NCI-H2107 treated with DMSO at 0.1 percent for 48 hours (cell line): Measurements from ENCODE around the gene VSIG10L.

ENCODE experiments used
- DNase-seq: peaks from one replicate; lab custom pipeline; 2025; ENCODE audit not compliant: unreplicated experiment; lab: John Stamatoyannopoulos, UW

The VSIG10L gene

DNA sequence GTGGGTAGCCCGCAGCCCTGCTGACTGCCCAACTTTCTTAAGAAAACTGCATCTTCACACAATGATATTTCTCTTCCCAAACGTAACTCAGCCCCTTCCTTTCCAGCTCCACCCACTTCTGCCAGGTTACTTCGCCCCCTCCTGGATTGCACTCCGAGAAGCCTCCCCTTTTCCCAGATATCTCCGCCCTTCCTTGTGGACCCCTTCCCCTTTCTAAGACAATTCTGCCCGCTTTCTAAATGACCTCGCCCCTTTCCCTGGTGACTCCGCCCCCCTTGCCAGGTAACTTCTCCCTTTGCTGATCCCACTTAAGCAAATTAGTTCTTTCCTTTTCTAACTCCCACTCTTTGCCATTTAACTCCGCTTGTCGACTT is 2.6 kb downstream of the VSIG10L start:
- no peak for DNase-seq

DNA sequence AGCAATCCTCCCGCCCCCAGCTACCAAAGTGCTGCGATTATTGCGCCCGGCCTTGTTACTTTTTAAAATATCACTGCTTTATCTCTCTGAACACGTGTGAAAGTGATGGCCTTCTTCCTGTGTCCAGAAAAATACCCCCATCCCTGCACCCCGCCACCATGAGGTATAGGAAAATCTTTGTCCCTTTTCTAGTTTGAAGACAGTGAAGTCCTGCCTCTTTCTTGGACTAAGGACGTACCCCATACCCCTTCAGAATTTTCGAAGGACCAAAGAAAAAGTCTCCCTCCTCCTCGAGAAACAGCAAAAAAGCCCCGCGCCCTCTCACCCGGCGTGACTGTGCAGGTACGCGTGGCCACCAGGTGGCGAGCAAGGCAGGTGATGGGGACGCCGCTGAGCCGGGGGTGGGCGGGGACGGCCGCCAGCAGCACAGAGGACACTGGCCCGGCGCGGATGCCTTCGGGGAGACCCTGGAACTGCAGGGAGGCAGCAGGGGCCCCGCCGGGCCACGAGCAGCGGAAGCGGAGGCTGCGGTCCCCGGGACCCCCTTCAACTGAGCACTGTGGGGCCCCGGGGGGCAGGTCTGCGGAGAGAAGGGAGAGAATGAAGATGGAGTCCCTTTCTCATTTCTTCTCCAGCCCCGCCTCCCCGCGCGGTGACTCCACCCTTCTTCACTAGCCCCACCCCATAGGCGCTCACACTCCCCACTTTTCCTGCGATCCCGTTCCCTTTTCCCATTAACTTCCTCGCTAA is 3.2 kb downstream of the VSIG10L start:
- DNase-seq, result peak; percentile 35

DNA sequence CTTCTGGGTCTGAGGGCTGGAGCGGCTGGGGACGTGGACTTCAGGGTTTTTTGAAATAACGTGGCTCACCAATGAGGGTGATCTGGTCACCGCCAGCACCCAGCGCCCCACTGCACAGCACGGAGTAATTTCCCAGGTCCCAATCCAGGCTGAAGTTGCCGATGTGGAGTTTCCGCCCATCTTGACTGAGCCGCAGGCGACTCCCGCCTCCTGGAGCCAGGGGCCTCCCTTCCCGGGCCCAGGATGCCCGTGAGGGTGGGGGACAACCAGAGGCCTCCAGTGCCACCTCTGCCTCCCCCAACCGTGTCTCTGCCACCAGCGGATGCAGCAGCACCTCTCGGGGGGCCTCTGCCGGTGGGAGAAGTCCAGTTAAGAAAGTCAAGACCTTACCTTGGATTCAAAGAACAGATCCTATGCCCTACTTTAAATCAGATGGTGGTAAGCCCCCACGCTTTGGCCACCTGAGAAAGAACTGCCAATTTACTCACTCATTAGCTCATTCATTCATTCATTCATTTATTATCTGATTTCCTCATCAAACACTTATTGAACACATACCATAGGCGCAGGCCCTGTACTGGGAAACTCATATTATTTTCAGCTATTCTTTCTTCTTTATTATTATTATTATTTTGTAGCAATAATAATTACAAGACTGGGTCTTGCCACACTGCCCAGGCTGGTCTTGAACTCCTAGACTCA is 3.9 kb downstream of the VSIG10L start:
- DNase-seq, result no peak

DNA sequence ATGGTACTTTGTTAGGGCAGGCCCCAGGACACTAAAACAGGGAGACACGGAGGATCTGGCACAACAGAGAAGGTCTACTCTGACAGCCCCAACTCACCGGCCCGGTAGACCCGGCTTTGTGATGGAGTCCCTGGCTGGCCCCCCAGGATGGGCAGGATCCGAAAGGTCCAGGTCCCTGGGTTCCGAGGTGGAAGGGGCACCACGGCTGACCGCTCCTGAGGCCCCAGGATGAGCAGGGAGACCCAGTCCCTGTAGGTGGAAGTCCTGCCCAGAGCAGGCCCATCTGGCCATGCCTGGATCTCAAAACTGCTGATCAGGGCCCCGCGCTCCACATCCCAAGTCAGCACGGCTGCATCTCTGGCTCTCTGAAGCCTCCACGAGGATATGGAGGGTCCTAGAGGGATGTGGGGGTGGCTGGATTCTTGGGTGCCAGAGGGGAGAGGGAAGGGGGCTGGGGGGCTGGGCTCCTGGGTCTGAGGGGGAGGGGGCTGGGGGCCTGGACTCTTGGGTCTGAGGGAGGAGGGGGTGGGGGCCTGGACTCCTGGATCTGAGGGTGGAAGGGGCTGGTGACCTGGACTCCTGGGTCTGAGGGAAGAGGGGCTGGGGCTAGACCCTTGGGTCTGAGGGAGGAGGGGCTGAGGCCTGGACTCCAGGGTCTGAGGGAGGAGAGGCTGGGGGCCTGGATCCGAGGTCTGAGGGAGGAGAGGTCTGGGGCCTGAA is 4.6 kb downstream of the VSIG10L start:
- DNase-seq, result no peak

DNA sequence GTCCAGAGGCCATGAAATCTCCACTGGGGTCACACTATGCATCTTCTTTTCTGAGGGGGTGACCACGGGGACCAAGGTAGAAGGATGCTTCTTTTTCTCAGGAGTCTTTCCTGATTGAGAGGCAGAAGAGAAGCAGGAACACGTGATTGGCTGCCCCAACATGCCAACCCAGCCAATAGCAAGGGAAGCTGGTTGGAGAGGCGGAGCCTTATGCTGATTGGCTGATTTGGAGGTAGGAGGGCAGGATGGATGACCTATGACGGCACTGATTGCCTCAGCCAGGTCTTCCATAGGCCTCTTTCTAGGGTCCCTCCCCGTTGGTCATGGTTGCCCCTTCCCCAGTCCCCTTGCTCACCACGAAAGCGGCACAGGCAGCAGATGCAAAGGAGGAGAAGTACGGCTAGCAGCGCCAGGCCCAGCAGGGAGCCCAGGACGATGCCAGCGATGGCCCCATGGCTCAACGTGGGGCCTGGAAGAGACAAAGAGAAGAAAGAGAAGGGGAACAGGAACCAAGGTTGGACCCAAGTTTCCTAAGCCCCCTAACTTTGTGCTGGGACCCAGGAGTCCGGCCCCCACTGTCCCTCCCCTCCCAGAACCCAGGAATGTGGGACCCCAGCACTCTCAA is 8.0 kb downstream of the VSIG10L start:
- no peak for DNase-seq

DNA sequence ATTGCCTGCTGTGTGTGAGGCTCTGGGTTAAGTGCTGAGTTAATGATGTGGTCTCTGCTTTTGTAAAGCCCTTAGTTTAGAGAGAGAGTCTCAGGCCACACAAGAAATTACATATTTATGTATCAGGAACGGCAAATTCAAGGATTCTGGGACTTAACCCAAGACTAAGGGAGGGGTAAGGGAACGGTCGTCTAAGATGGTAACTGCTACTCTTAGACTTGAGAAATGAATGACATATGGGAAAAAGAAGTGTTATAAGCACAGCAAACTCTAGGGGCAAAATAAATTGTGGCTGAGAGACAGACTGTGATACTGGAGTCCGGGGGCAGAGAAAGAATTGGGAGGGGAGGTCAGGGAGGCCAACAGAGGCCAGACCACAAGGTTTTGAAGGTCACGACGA is 10.2 kb downstream of the VSIG10L start:
- no peak for DNase-seq

DNA sequence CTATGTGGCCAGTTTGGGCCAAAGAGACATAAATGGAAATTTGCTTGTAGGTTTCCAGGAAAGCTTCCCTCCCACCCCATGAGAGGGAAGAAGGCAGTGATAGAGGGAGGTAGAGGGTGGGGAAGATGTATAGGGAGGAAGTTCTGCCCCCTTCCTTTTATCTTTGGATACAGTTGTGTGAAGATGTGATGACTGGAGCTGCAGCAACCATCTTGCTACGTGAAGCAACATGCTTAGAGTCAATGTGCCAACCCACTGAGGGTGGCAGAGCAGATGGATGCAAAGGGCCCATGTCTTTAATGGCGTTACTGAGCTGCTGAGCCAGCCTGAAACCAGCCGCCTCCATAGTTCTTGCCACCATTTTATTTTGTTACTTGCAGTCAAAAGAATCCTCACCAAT is 10.7 kb downstream of the VSIG10L start:
- no peak for DNase-seq

DNA sequence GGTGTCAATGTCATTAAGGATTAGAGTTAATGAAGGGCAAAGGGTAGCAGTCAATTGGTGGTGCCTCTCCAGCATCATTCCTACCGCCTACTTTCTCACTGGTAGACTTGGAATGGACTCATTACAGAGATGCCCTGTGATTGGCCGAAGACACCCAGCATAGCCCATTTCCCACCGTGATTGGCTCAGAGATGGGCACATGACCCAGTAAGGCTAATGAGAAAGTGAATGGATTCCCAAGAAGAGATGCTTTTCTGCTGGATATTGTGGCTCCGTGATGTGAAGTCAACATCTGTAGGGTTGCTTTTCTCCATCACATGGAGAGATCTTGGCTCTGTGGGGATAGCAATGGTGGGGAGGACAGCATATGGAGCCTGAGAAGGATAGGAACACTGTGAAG is 11.6 kb downstream of the VSIG10L start:
- no peak for DNase-seq

DNA sequence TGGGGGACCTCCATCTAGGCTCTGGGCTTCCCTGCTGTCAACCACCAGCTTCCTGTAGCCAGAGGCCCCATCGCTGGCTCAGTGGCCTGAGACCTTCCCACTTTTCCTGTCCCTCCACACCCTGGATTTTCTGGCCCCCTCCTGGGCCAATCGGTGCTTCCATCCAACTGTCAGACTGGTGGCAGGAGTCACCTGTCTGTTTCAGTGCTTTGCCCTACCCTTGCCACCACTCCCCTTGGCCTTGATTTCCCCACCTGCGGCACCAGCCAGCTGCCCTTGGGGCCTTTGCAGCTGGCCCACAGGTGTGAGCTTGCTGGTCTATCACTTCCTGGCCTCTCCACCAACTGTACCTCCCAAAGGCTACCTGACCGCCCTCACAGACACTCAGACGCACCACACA is 12.5 kb downstream of the VSIG10L start:
- no peak for DNase-seq

DNA sequence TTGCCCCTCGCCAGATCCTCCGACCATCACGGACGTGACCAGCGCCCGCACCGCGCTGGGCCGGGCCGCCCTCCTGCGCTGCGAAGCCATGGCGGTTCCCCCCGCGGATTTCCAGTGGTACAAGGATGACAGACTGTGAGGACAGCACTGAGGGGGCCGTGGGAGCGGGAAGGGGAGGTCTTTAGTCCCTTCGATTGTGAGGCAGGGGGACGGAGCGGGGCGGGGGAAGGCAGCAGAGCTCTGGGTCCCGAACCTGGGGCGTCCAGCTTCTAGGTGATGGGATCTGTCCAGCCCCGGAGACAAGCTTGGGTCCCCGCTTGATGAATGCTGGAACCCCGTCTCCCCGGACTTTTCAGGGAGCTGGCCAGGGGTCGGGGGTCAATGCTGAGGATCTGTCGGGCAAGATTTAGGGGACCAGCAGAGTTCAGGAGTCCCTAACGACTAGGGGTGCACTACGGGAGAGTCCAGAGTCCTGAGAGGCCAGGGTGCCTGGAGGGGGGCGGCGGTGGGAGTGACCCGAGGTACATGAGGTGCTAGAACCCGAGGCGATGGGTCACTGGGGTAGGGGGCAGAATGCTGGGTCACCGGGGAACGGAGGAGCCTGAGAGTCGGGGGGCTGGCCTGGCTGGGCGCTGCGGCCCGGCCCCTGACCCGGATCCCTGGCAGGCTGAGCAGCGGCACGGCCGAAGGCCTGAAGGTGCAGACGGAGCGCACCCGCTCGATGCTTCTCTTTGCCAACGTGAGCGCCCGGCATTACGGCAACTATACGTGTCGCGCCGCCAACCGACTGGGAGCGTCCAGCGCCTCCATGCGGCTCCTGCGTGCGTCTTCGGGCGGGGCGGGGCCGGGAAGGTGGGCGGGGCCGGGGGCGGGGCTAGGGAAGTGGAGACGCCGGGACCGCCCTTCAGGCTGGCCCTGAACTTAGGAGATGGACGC is 14.6 kb downstream of the VSIG10L start:
- no peak for DNase-seq

DNA sequence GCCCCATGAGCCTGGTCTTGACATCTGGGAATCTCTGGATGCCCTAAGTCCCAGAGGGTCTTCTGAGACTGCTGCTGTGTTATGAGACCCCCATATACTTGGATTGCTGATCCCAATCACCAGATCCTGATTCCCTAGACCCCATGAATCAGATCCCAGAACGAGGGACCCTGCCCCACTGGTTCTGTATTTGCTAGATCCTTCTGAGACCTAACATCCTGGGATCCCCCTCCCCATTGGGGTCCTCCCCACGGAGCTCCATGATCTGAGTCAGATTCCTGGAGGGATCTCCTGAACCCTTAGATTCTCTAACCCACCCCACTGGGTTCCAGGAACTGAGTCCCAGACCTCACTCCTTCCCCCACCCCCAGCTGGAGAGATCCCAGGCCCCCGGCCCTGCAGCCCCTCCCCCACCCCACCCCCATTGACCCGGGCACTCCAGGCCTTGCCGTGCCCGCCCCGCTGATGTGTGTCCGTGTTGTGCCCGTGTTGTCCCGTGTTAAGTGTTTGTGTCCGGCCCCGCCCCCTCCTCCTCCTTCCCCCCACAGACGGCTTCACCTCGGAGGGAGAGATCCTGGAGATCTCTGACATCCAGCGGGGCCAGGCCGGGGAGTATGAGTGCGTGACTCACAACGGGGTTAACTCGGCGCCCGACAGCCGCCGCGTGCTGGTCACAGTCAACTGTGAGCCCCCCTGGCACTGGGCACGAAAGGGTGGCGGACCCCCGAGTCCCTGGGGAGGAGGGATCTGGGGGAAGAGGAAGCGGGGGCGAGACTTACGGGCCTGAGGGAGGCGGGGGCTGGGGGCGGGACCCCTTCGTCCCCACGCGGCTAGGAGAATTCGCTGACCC is 15.5 kb downstream of the VSIG10L start:
- no peak for DNase-seq

DNA sequence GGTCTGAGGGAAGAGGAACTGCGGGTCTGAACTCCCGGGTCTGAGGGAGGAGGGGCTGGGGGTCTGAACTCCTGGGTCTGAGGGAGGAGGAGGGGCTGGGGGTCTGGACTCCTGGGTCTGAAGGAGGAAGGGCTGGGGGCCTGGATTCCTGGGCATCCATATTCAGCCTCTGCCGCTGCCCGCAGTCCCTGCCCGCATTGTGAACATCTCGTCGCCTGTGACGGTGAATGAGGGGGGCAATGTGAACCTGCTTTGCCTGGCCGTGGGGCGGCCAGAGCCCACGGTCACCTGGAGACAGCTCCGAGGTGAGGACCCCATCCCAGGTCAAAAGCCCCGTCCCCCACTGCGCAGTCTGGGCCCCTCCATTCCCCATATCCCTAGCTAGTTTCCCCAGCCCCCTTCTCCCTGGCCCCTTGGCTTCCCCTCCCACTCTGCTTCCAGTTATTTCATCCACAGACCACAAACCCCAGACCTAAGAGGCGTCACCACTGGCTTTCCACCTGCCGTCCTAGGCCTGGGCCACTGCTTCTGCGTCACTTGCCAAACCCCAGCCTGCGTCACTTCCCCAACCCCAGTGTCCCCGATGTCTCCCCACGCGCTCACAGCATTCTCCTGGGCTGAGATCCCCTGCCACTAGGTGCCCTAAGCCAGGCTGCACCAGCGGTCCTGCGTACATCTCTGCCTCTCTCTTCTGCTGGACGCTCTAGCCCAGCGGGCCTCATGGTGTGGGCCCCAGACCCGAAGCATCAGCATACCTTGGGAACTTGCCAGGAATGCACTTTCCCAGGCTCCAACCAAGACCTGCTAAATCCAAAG is 16.6 kb downstream of the VSIG10L start:
- no peak for DNase-seq

DNA sequence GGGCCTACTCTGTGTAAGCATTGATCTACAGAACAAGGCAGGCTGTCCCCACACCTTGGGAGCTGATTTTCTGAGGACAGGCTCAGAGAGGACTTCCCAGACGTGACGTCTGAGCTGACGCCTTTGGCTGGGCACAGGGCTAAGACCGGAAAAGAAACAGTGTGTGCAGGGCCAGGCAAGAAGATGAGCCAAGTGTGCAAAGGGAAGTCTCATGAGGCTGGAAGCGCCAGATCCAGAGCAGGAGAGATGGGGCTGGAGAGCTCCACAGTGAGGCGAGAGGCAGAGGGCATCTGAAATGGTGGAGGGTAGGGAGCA is 17.8 kb downstream of the VSIG10L start:
- no peak for DNase-seq

DNA sequence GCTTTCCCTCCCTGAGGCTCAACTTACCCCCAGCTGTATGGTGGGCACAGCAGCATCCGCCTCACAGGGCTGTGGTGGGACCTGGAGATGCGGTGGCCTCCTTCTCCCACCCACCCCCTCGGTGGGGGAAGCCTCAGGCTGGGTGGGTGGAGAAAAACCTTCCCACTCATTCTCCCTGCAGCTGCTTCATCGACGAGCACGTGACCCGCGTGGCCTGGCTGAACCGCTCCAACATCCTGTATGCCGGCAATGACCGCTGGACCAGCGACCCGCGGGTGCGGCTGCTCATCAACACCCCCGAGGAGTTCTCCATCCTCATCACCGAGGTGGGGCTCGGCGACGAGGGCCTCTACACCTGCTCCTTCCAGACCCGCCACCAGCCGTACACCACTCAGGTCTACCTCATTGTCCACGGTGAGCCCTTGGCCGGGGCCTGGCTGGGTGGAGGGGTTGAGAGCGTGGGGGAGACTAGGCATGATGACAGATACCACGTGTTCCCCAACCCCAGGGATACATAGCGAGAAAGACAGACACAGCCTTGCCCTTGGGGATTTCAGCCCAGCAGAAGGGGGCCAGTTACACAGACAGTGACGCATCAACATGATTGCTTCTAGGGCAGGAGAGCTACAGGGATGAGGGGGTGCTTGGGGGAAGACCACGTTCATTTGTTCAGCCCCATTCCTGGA is 18.3 kb downstream of the VSIG10L start:
- DNase-seq, result no peak

DNA sequence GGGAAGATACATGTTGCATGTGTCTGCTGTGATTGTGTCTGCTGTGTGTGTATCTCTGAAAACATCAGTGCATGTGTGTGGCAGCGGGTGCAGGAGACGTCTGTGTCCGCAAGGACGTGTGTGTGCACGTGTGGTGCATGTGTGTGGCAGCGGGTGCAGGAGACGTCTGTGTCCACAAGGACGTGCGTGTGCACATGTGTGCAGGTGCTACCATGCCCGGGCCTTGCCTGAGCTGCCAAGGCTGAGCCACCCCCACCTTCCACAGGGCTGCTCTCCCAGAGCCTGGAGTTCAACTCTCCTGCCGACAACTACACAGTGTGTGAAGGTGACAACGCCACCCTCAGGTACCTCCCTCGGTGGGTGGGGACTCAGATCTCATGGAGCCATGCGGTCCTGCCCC is 20.1 kb downstream of the VSIG10L start:
- DNase-seq, result no peak

DNA sequence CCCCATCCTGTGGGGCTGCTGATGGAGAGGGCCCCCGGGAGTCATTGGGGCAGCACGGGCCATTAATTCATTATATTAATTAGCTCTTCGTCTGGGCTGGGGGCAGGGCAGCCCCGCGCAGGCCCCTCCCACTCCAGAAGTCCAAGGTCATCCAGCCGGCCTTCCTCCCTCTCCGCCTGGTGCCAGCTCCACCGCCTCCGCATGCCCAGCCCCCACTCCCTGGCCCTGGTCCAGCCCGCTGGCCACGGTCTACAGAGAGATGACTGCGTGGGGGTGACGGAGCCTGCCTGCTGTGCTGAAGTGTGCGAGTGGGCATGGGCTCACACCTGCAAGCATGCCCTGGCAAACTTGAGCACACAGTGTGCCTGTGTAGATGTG is 21.7 kb downstream of the VSIG10L start:
- DNase-seq, result no peak

DNA sequence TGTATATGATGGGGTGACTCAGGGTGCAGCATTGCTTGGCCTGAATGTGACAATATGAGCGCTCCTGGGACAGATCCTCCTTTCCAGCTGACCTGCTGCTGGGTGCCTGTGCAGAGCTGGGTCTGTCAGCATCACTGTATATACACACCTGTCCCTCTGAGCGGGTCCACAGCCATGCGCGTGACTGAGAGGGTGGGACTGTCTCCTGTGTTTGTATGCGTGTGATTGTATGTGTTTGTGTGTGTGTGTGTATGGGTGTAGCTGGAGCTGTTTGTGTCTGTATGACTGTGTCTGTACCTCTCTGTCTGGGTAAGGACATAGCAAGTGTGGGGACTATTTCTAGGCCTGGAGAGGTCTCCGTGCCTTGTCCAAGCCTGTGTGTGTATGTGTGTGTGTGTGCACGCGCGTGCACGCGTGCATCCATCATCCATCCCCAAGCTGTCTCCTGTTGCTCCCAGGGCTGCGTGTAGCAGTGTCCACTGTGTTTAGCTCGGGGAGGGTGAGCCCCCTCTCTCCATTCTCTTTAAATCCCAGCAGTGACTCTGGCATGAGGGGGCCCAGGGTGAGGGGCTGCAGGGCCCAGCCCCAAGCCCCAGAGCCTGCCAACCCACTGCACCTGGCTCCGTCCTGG is 22.2 kb downstream of the VSIG10L start:
- DNase-seq, result no peak
